Measurements from ENCODE around the gene RPS2.

- TF ChIP-seq GATA2 (CRISPR knock-in tag; IDR thresholded peaks at IDR 0.05), result no peak
- TF ChIP-seq NRF1 (IDR thresholded peaks at IDR 0.05; ENCODE audit: low read depth, low read length), result no peak
- peak; percentile 87 for TF ChIP-seq POLR2AphosphoS5 (IDR thresholded peaks at IDR 0.05; ENCODE audit: low read depth, low read length)
- no peak for TF ChIP-seq ZBTB33 (IDR thresholded peaks at IDR 0.05; ENCODE audit: borderline replicate concordance, low read depth)
- TF ChIP-seq CTCF (IDR thresholded peaks at IDR 0.05), result 0 out of 2 replicates have a peak, but pooled peaks have one; percentile 15
- peak; percentile 59 for TF ChIP-seq MXI1 (IDR thresholded peaks at IDR 0.05; ENCODE audit: low read depth, low read length)
These were observed 21.6 kb downstream of the RPS2 start, which contains the start of gene MSRB1 for GRCh38 chr16:1942810-1943726.
